Astrocyte of the spinal cord (primary cell): ENCODE data around the gene APOO.
"Not testable (repeated sequence)": the region's sequence is repeated elsewhere in the genome, so short reads cannot be mapped to it uniquely, and the experiment has no call there.

ENCODE experiments used
- DNase-seq: peaks from one replicate; pipeline ENCODE4 v3.0.0; 2011; ENCODE audit warnings: low read depth, low spot score
- H3K4me3 ChIP-seq: 2 replicates; pipeline ENCODE4 v1.5.1; 2011; ENCODE audit warnings: low read depth, mild to moderate bottlenecking, low read length, moderate library complexity
- in situ Hi-C: cut with HindIII; loops from 2 replicates; pipeline ENCODE4 v1.10.0; 2017; ENCODE audit warnings: low sequenced_read_pairs
- TF ChIP-seq, protein P1 (sequence below): IDR thresholded peaks from 2 replicates; pipeline ENCODE4 v1.5.1; 2012; ENCODE audit warnings: low read depth, mild to moderate bottlenecking, low read length, inconsistent platforms

The APOO gene

DNA sequence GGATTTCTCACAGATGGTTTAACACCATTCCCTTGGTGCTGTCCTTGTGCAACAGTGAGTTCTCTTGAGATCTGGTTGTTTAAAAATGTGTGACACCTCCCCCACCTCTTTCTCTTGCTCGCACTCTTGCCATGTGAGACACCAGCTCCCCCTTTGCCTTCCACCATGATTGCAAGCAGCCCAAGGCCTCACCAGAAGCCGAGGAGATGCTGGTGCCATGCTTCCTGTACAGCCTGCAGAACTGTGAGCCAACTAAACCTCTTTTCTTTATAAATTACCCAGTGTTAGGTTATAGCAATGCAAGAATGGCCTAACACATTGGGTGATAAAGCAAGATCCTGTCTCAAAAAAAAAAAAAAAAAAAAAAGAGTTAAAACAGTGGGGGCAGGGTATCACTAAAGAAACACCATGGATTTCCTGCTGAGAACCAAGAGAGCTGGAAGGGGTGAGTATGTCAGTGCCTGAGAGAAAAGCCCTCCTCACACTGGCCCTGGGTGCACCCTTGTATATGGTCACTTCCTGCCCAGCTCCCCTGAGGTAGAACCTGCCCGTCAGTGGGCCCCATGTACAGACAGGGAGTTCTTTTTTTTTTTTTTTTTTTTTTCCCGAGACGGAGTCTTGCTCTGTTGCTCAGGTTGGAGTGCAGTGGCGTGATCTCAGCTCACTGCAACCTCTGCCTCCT lies 46.4 kb downstream of the APOO start:
- DNase-seq, result no peak
- in situ Hi-C loops, result no loop called here
- TF ChIP-seq, protein P1, sequence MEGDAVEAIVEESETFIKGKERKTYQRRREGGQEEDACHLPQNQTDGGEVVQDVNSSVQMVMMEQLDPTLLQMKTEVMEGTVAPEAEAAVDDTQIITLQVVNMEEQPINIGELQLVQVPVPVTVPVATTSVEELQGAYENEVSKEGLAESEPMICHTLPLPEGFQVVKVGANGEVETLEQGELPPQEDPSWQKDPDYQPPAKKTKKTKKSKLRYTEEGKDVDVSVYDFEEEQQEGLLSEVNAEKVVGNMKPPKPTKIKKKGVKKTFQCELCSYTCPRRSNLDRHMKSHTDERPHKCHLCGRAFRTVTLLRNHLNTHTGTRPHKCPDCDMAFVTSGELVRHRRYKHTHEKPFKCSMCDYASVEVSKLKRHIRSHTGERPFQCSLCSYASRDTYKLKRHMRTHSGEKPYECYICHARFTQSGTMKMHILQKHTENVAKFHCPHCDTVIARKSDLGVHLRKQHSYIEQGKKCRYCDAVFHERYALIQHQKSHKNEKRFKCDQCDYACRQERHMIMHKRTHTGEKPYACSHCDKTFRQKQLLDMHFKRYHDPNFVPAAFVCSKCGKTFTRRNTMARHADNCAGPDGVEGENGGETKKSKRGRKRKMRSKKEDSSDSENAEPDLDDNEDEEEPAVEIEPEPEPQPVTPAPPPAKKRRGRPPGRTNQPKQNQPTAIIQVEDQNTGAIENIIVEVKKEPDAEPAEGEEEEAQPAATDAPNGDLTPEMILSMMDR, result no peak
- no peak overlapping the region for H3K4me3 ChIP-seq

DNA sequence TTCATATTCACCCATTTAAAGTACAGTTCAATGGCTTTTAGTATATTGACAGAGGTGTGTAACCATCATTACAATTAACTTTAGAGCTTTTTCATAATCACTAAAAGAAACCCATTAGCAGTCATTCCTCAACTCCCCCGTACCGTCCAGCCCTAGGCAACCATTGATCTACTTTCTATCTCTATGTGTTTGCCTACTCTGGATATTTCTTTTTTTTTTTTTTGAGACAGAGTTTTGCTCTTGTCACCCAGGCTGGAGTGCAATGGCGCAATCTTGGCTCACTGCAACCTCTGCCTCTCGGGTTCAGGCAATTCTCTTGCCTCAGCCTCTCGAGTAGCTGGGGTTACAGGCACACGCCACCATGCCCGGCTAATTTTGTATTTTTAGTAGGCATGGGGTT lies 48.5 kb downstream of the APOO start:
- in situ Hi-C loops, H3K4me3 ChIP-seq, DNase-seq: not testable (repeated sequence)

DNA sequence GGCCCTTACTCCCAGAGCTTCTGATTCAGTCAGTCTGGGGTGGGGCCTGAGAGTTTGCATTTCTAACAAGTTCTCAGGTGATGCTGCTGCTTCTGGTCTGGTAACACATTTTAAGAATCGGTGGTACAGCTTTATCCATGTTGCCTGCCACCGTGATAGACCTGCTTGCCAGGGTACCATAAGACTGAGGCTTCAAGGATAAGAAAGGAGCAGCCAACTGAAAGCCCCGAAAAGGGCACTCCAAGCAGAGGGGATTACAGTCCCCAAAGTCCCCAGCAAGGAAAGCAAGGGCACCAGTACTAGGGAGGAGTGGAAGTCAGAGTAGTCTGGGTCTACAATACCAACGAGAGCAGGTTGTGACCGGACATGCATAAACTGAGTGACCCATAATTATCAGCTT lies 49.8 kb downstream of the APOO start:
- H3K4me3 ChIP-seq, result no peak overlapping the region
- in situ Hi-C loops, result no loop called here
- no peak for DNase-seq
- TF ChIP-seq, protein P1, result no peak

DNA sequence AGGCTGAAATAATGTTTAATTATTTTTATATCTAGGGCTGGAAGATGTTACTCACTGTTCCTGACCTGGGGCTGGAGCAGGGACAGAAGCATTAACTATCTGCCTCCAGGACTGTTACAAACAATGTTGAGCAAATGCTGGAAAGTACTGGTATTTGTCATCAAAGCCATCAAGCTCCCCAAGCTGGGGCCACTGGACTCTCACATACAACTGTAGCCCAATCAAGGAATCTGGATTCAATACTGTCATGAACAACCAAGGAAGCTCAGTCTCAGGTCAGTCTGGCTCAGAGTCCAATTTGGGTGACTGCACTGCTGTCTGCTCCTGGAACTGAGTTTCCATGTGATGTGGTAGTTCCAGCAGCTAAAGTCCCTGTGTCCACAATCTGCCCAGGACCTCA lies 50.4 kb downstream of the APOO start:
- no peak overlapping the region for H3K4me3 ChIP-seq
- in situ Hi-C loops, result no loop called here
- DNase-seq, result no peak
- TF ChIP-seq, protein P1, result no peak

DNA sequence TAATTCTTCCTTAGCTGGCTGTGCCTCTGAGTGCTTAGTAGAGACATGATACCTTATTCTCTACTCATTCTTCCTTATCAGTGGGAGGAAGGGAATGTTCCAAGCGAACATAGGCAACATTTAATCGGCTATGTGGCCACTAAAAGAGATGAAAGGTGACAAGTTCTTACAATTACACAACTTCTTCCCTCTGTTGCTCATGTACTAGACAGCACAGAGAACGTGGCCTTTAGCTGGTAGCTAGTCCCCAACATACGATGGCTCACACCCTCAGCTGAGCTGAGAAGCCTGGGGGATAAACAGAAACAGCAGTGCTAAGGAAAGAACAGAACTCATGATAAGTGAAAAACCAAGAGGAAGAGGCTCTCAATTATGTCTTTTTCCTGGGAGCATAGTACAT lies 52.2 kb downstream of the APOO start:
- in situ Hi-C loops, result no loop called here
- DNase-seq, result no peak
- no peak overlapping the region for H3K4me3 ChIP-seq
- TF ChIP-seq, protein P1, result no peak

DNA sequence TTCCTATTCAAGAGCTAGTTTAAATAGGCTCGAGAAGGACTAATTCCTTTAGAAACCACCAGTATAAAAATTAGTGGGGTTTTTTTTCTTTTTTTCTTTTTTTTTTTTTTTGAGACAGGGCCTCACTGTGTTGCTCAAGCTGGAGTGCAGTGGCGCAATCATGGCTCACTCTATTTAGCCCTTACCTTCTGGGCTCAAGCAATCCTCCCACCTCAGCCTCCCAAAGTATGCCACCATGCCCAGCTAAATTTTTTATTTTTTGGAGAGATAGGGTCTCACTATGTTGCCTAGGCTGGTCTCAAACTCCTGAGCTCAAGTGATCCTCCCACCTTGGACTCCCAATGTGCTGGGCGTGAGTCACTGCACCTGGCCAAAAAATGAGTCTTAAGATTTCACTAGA lies 52.8 kb downstream of the APOO start:
- in situ Hi-C loops, result no loop called here
- H3K4me3 ChIP-seq, result no peak overlapping the region
- no peak for DNase-seq
- TF ChIP-seq, protein P1, result no peak

DNA sequence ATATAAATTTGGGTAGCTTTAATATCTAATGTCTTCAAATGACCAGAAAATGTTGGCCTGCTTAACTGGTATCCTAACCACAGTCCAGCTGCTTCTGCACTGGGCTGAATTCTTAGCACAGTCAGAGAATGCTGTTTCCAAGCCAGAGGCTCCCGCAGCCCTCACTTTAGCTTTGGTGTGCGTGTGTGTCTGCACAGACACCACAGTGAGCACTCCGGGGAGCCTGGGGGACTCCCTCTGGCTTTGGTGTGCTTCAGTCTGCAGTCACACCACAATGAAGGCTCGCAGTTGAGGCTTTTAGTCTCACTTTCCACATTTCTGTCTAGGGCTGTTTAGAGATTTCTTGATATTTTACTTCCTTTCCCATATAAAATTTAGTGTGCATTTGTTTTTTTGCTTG lies 53.6 kb downstream of the APOO start:
- H3K4me3 ChIP-seq, result no peak overlapping the region
- in situ Hi-C loops, result no loop called here
- no peak for DNase-seq
- TF ChIP-seq, protein P1, result no peak
